MCF 10A (cell line): ENCODE measurements around the gene HOXB7. TPM values are rescaled to one million over a fixed set of nuclear protein-coding genes. Genes with fewer than 3 reads are reported as not detected.

Experiments
- BruUV-seq: library from RNA; stranded (reverse); fragments of 400-500 nt; replicated peaks from 2 replicates; lab custom pipeline; 2021; lab: Mats Ljungman, UMichigan
- CTCF ChIA-PET: fragments of 300-600 bp; sonication (Branson Sonifier 250); formaldehyde crosslinking; extraction: SDS; loops from one replicate; lab custom pipeline; 2021; ENCODE audit warnings: antibody characterized with exemption, inconsistent platforms; lab: Yijun Ruan, JAX
- POLR2A ChIA-PET: fragments of 300-600, 350-650 bp; sonication (Branson Sonifier 250); formaldehyde crosslinking; extraction: SDS; loops from one replicate; lab custom pipeline; 2020; ENCODE audit warnings: antibody characterized with exemption, inconsistent platforms; lab: Yijun Ruan, JAX
- DNase-seq: peaks from one replicate; pipeline ENCODE4 v3.0.0-alpha.2; 2018; ENCODE audit not compliant: unreplicated experiment
- H3K27ac Mint-ChIP-seq: one replicate; pipeline ENCODE4 v1.8.0; 2022; ENCODE audit warnings: mild to moderate bottlenecking, low read depth, mixed read lengths; ENCODE audit not compliant: unreplicated experiment
- H3K27me3 Mint-ChIP-seq: one replicate; pipeline ENCODE4 v1.8.0; 2022; ENCODE audit warnings: mixed read lengths; ENCODE audit not compliant: insufficient read depth, unreplicated experiment
- H3K36me3 Mint-ChIP-seq: one replicate; pipeline ENCODE4 v1.8.0; 2022; ENCODE audit warnings: mild to moderate bottlenecking, moderate library complexity, mixed read lengths; ENCODE audit not compliant: insufficient read depth, unreplicated experiment
- H3K4me1 Mint-ChIP-seq: one replicate; pipeline ENCODE4 v1.8.0; 2022; ENCODE audit warnings: mixed read lengths; ENCODE audit not compliant: insufficient read depth, unreplicated experiment
- H3K4me3 Mint-ChIP-seq: one replicate; pipeline ENCODE4 v1.8.0; 2022; ENCODE audit warnings: mild to moderate bottlenecking, moderate library complexity, mixed read lengths; ENCODE audit not compliant: unreplicated experiment
- H3K9me3 Mint-ChIP-seq: one replicate; pipeline ENCODE4 v1.8.0; 2022; ENCODE audit warnings: mixed read lengths; ENCODE audit not compliant: unreplicated experiment
- CTCF ChIP-seq: fragments of 200-600 bp; IDR thresholded peaks from one replicate; pipeline ENCODE4 v1.8.0; 2022; ENCODE audit warnings: antibody characterized with exemption, mild to moderate bottlenecking; ENCODE audit not compliant: unreplicated experiment
- intact Hi-C: fragments of 100-400 bp; cut with micrococcal nuclease; formaldehyde crosslinking; loops from 2 replicates; pipeline ENCODE4 v1.14.1; 2022
- total RNA-seq: library from RNA; stranded (reverse); gene quantifications from 2 replicates; pipeline ENCODE4 v1.2.3, GENCODE V29; 2022

Gene HOXB7
- total RNA-seq, 1 experiment from 2014 or later: not detected

GRCh38 chr17:48642059-48642842, 31.4 kb upstream of the HOXB7 start:
- ChIA-PET POLR2A (no interaction called here), CTCF (interaction anchor here (0.7 kb wide), 1 partner anchor 507 kb away, joined by 3 read pairs; no protein-coding TSS in a partner anchor)
- Mint-ChIP-seq H3K27ac (no peak overlapping the region), H3K4me3 (no peak overlapping the region), H3K4me1 (peaks cover 14% of the 10 kb centered on the region), H3K36me3 (no peaks in the 10 kb centered on the region), H3K9me3 (no peaks in the 10 kb centered on the region), H3K27me3 (peaks cover 99% of the 10 kb centered on the region)
- no peak for DNase-seq
- TF ChIP-seq CTCF: no peak
- intact Hi-C loops: no loop called here
- BruUV-seq: no TSS peak

- intact Hi-C loops: no loop called here
- DNase-seq: no peak
- peaks cover 8% of the 10 kb centered on the region for H3K4me1 Mint-ChIP-seq
- H3K9me3 Mint-ChIP-seq: no peaks in the 10 kb centered on the region
- TF ChIP-seq CTCF: no peak
- no TSS peak for BruUV-seq
- no peak overlapping the region for H3K27ac Mint-ChIP-seq
- H3K36me3 Mint-ChIP-seq: no peaks in the 10 kb centered on the region
- H3K27me3 Mint-ChIP-seq: peaks cover 99% of the 10 kb centered on the region
- ChIA-PET CTCF (interaction anchor here (0.7 to 1.6 kb wide), 2 partner anchors 23 to 507 kb away, joined by 3 to 4 read pairs; no protein-coding TSS in a partner anchor), POLR2A (no interaction called here)
- H3K4me3 Mint-ChIP-seq: no peak overlapping the region
Measured at GRCh38 chr17:48641541-48642058, 30.8 kb upstream of the HOXB7 start.

- no peaks in the 10 kb centered on the region for H3K36me3 Mint-ChIP-seq
- intact Hi-C loops: no loop called here
- ChIA-PET CTCF (interaction anchor here (0.6 to 1.7 kb wide), 7 partner anchors 20 to 242 kb away, joined by 3 to 4 read pairs (median 4); no protein-coding TSS in a partner anchor), POLR2A (no interaction called here)
- BruUV-seq: no TSS peak
- peaks cover 8% of the 10 kb centered on the region for H3K4me1 Mint-ChIP-seq
- no peak for TF ChIP-seq CTCF
- H3K4me3 Mint-ChIP-seq: no peak overlapping the region
- no peak overlapping the region for H3K27ac Mint-ChIP-seq
- H3K27me3 Mint-ChIP-seq: peaks cover 99% of the 10 kb centered on the region
- H3K9me3 Mint-ChIP-seq: no peaks in the 10 kb centered on the region
- no peak for DNase-seq
Measured at GRCh38 chr17:48640858-48641180, 30.0 kb upstream of the HOXB7 start.
